Activated B cell treated with CpG ODN at 0.5 μM for 24 hours (primary cell): ENCODE data around the gene TIMP2. TPM values are rescaled to one million over a fixed set of nuclear protein-coding genes. Genes with fewer than 3 reads are reported as not detected.

ENCODE experiments used
- ATAC-seq: fragments of 200-7000 bp; cut with Tn5 transposase; one replicate; pipeline ENCODE4 v1.10.0; 2021; ENCODE audit warnings: low read depth, mild to moderate bottlenecking, moderate library complexity
- CTCF ChIA-PET: fragments of 350-600 bp; sonication (Branson Sonifier 250); formaldehyde crosslinking; loops from one replicate; lab custom pipeline; 2021; ENCODE audit warnings: antibody characterized with exemption; lab: Charles Lee
- POLR2A ChIA-PET: fragments of 350-600 bp; sonication (Branson Sonifier 250); formaldehyde crosslinking; loops from one replicate; lab custom pipeline; 2021; ENCODE audit warnings: antibody characterized with exemption; lab: Charles Lee
- DNase-seq: peaks from one replicate; pipeline ENCODE4 v3.0.0; 2022
- H3K27ac Mint-ChIP-seq: one replicate; pipeline ENCODE4 v1.8.0; 2020; ENCODE audit warnings: mixed read lengths
- H3K27me3 Mint-ChIP-seq: one replicate; pipeline ENCODE4 v1.8.0; 2021; ENCODE audit warnings: mixed read lengths
- H3K36me3 Mint-ChIP-seq: one replicate; pipeline ENCODE4 v1.8.0; 2021; ENCODE audit warnings: low read depth, mixed read lengths
- H3K4me1 Mint-ChIP-seq: one replicate; pipeline ENCODE4 v1.8.0; 2021; ENCODE audit warnings: mixed read lengths
- H3K4me3 Mint-ChIP-seq: one replicate; pipeline ENCODE4 v1.8.0; 2020; ENCODE audit warnings: mild to moderate bottlenecking, mixed read lengths
- H3K9me3 Mint-ChIP-seq: one replicate; pipeline ENCODE4 v1.8.0; 2020; ENCODE audit warnings: mixed read lengths
- intact Hi-C: fragments of 100-400 bp; cut with micrococcal nuclease; formaldehyde crosslinking; loops from one replicate; pipeline ENCODE4 v1.15.1; 2024
- total RNA-seq: library from RNA; stranded (reverse); gene quantifications from 2 replicates; pipeline ENCODE4 v1.2.3, GENCODE V29; 2022
- TF ChIP-seq, protein P1 (sequence below): fragments of 200-600 bp; IDR thresholded peaks from one replicate; pipeline ENCODE4 v1.8.0; 2022; ENCODE audit warnings: antibody characterized with exemption, mild to moderate bottlenecking

TIMP2 gene
- total RNA-seq, 1 donor from 2014 or later: 4.2 TPM

DNA sequence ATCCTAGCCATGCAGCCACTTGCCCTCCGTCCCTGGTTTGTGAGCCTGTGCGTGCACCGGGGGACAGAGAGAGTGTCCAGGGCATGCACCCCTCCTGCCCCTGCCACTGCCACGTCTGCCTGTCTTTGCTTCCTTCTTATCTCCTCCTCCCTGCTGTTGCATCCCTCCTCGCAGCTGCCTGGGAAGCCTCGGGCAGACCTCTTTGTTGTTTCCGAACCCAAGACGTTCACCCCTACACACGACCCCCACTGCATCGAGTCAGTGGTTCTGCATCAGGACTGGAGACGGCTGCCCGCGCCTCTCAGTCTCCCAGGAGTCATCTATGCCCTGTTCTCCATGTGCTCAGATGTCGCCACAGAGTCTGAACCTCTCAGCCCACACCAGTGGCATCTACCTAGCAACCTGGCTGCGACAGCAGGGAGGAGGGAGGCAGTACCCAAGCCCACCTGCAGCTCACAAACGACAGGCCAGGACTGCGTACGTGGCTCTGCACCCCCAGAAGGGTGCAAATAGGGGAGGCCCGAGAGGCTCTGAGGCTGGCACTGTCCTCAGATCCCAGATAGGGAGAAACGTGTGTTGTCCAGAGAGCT, 5.2 kb downstream of the TIMP2 start:
- Mint-ChIP-seq H3K9me3 (no peaks in the 10 kb centered on the region), H3K27me3 (peaks cover 10% of the 10 kb centered on the region), H3K4me3 (no peak overlapping the region), H3K36me3 (no peaks in the 10 kb centered on the region), H3K4me1 (peaks cover 20% of the 10 kb centered on the region), H3K27ac (no peak overlapping the region)
- DNase-seq: no peak
- intact Hi-C loops: no loop called here
- ChIA-PET CTCF (no interaction called here), POLR2A (interaction anchor here (0.6 kb wide), 2 partner anchors 30 to 45 kb away, joined by 3 to 8 read pairs; no protein-coding TSS in a partner anchor)
- no peak for ATAC-seq
- TF ChIP-seq, protein P1, sequence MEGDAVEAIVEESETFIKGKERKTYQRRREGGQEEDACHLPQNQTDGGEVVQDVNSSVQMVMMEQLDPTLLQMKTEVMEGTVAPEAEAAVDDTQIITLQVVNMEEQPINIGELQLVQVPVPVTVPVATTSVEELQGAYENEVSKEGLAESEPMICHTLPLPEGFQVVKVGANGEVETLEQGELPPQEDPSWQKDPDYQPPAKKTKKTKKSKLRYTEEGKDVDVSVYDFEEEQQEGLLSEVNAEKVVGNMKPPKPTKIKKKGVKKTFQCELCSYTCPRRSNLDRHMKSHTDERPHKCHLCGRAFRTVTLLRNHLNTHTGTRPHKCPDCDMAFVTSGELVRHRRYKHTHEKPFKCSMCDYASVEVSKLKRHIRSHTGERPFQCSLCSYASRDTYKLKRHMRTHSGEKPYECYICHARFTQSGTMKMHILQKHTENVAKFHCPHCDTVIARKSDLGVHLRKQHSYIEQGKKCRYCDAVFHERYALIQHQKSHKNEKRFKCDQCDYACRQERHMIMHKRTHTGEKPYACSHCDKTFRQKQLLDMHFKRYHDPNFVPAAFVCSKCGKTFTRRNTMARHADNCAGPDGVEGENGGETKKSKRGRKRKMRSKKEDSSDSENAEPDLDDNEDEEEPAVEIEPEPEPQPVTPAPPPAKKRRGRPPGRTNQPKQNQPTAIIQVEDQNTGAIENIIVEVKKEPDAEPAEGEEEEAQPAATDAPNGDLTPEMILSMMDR: no peak

DNA sequence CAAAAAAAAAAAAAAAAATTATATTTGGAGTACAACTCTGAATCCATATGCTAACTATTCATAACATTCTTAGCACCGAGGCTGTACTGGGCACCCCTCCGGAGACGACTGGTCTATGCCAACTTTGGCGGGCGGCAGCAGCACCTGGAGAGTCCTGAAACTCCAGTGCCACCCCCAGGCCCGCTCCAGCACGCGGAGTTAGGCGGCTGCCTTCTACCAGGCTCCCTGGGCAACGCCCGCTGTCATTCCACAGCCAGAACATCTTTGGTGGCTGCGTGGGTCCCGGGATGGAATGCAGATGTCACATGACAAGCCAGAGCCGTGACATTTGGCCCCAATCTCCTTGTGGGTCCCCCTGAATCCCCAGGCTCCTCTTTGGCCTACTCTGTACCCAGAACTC, 6.2 kb downstream of the TIMP2 start:
- Mint-ChIP-seq H3K27me3 (peaks cover 10% of the 10 kb centered on the region), H3K4me1 (peaks cover 17% of the 10 kb centered on the region), H3K27ac (no peak overlapping the region), H3K9me3 (no peaks in the 10 kb centered on the region), H3K4me3 (no peak overlapping the region), H3K36me3 (no peaks in the 10 kb centered on the region)
- POLR2A ChIA-PET: interaction anchor here (0.7 kb wide), 1 partner anchor 32 kb away, joined by 4 read pairs; no protein-coding TSS in a partner anchor
- no peak for DNase-seq
- intact Hi-C loops: no loop called here
- CTCF ChIA-PET: no interaction called here
- no peak for ATAC-seq
- TF ChIP-seq, protein P1: no peak

DNA sequence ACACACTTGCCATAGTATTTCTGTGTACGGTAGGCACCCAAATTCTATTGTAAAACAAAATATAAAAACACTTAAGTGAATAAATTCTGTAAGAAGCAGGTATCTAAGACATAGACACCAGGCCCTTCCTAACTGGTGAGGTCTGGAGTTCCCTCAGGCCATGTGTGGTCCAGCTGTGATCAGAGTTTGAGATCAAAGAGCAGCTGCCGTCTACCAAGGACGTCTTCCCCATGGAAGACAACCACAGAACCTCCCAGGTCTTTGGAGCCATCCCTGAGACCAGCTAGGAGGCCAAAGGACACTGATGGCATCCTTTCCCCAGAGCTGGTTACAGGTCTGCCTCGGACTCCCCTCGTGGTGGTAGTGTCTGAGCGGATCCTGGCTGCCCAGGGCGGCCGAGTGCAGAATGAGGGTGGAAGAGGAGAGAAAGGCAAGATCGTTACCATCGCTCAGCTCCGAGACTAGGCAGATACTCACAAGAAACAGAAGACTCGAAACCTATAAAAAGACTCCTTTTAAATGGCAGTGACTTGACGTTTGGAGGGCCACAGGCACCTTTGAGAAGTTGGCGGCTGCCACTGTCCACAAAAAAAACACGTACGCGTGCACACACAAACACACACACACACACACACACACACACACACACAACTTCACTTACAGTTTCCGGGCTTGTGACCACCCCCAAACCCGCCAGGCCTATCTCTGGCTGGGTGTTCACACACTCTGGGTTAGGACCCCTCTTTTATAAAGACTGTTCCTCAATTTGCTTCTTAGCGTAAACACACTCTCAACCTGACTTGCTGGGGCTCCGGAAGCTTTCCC, 7.5 kb downstream of the TIMP2 start:
- ATAC-seq (no peak), DNase-seq (no peak)
- H3K4me3 Mint-ChIP-seq: no peak overlapping the region
- H3K27ac Mint-ChIP-seq: no peak overlapping the region
- no peaks in the 10 kb centered on the region for H3K9me3 Mint-ChIP-seq
- H3K4me1 Mint-ChIP-seq: peaks cover 7% of the 10 kb centered on the region
- peaks cover 7% of the 10 kb centered on the region for H3K27me3 Mint-ChIP-seq
- ChIA-PET CTCF (no interaction called here), POLR2A (no interaction called here)
- intact Hi-C loops: no loop called here
- TF ChIP-seq, protein P1: no peak
- no peaks in the 10 kb centered on the region for H3K36me3 Mint-ChIP-seq

DNA sequence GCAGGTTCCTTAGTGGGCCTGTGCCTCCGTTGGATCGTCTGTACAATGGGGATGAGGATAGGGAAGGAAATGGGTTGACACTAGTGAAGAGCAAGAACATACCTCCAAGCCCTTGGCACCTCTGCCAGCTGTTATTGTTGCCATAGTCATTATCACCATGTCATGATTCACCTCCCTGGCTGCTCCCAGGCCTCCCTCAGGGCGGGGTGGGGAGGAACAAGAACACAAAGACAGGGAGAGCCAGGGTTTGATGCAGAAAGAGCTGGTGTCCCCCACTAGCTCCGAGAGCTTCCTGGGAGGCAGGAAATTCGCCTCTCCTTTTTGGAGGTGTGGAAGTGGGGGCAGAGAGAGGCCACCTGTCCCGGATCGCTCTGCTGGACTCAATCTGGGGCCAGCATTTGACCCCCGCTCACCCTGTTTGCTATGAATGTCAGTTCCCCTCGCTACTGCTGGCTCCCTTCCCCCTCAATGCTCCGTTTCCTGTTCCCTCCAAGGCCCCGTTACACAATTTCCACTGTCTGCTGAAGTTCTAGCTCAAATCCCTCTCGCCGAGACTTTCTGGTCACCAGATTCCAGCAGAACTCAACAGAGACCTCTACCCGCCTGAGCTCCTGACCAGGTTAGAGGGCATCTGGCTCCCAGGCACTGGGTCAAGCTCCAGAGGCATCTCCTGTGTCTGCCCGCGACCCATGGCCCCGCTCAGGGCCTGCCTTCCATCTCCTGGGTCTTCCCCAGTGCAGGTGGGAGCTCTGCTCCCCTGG, 9.1 kb downstream of the TIMP2 start:
- Mint-ChIP-seq H3K36me3 (no peaks in the 10 kb centered on the region), H3K9me3 (no peaks in the 10 kb centered on the region), H3K27me3 (peaks cover 7% of the 10 kb centered on the region), H3K4me3 (no peak overlapping the region), H3K4me1 (peaks cover 7% of the 10 kb centered on the region), H3K27ac (no peak overlapping the region)
- intact Hi-C loops: no loop called here
- CTCF ChIA-PET: interaction anchor here (2.0 kb wide), 1 partner anchor 50 kb away, joined by 5 read pairs; no protein-coding TSS in a partner anchor
- TF ChIP-seq, protein P1: no peak
- no peak for DNase-seq
- ATAC-seq: no peak
- POLR2A ChIA-PET: interaction anchor here (0.6 to 1.3 kb wide), 2 partner anchors 25 to 38 kb away, joined by 3 read pairs; no protein-coding TSS in a partner anchor
